GM18499 (cell line): ENCODE measurements around the gene NCOA7.
"Not testable (repeated sequence)": the region's sequence is repeated elsewhere in the genome, so short reads cannot be mapped to it uniquely, and the experiment has no call there.

Experiments used
- ATAC-seq: cut with Tn5 transposase; IDR thresholded peaks from one replicate; pipeline ENCODE4 v1.9.1; 2021; ENCODE audit warnings: moderate number of reproducible peaks; ENCODE audit not compliant: insufficient read depth, unreplicated experiment

Gene NCOA7

DNA sequence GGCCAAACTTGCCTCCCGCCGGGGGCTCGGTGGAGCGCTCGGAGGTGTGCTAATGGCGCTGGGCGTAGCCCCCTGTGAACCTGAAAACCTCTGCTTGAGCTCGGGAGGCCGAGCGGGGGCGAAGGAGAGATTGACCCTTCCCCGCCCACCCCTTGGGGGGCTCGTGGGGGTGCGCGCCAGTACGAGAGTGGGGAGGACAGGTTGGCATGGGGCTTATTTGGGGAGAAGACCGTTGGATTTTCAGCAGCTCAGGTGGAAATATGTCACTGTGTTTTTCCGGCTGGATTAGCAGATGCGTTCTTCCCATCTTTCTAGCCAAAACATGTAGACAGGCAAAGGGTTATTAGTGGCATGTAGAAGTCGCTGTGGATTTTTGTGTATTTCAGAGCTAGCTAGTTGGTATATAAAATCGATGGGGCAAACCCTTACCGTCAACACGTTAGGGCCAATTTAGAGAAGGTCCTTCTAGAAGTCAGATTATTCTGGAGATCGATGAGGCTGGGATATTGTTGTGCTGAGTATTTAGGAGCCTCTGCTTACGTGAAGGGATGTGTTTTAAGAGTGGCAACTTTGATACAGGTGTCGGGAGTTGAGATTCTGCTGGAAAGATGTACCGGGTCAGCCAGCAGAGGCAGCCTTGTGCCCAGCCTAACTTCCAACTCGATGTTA lies 525 bp downstream of the NCOA7 start:
- peak; percentile 11 for ATAC-seq

DNA sequence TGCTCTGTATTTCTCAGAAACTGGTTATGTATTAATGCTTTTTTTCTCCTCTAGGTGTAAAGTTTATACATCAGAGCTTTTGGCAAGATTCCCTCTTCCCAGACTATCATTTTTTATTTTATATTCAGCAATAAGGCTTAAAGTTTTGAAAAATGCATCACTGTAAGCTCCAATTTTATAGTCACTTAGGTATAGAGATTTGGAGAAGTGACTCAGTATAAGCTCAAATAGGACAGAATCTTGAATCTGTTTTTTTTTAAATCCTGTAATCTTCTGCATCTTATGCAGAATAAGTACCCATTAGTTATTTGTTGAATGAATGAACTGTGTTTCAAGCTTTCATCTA lies 1.0 kb downstream of the NCOA7 start:
- no peak for ATAC-seq

DNA sequence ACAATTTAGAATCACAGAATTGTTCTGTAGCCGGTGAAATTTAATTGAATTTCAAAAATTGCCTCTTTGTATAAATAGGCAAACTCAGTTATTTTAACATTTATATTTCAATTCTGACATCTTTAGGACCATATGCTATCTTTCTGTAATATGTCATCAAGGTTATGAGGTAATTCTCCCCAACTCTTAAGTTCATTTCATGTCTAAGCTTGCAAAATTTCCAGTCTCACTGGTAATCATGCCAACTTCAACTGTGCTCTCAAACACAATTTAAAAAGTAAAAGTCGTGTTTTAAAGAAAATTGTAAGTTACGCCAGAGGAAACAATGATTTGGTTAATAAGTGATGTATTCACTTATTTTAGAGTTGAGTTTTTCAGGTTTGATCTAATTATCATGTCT lies 1.4 kb downstream of the NCOA7 start:
- ATAC-seq: no peak

DNA sequence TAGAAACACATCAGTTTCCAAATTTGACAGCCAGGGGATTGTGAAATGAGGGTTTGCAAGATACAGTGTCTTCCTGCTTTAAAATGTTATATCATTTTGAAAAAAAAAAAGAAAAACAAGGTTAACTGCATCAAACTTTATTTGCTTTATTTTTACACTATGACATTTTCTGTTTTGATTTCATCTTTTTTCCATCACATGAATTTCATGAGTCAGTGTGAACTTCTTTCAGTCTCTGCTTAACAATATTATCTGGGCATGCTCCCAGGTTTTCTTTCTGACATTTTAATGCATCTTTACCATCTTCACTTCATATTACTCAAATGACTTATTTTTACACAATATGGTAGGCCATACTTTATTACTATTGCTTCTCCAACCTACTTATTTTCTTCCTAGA lies 1.9 kb downstream of the NCOA7 start:
- no peak for ATAC-seq

DNA sequence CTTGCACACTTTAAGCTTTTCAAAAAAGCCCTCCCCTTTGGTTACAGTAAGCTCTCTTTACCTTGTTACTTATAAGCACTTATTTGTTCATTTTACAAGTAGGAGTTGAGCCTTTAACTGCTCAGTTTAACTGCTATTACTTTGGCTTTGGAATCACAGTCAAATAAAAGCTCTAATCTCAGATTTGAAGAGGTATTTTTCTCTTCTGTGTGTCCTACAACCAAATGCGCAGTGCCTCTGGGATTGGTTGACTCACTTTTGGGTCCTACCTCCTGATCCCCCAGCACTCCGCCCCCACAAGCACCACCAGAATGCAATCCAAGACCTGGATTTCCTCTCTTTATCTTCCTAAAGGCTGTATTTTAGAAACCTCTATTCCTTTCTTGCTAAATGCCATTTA lies 2.5 kb downstream of the NCOA7 start:
- no peak for ATAC-seq

DNA sequence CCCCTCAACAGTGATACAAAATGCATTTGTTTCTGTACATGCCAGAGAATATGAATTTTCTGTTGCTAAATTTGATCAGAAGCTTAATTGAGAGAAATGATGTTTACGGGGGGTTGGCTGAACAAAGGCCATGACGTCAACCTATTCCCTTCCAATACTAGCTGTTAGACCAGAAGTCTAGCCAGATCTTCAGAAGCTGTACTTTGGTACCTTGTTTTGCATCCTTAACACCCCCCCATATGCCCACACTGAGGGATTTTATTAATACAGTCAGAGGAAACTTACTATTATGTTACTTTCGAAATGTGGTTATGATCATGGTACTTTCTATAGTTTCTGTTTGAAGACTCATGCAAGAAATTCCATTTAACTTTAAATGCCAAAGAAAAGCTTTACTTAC lies 3.1 kb downstream of the NCOA7 start:
- ATAC-seq: no peak

DNA sequence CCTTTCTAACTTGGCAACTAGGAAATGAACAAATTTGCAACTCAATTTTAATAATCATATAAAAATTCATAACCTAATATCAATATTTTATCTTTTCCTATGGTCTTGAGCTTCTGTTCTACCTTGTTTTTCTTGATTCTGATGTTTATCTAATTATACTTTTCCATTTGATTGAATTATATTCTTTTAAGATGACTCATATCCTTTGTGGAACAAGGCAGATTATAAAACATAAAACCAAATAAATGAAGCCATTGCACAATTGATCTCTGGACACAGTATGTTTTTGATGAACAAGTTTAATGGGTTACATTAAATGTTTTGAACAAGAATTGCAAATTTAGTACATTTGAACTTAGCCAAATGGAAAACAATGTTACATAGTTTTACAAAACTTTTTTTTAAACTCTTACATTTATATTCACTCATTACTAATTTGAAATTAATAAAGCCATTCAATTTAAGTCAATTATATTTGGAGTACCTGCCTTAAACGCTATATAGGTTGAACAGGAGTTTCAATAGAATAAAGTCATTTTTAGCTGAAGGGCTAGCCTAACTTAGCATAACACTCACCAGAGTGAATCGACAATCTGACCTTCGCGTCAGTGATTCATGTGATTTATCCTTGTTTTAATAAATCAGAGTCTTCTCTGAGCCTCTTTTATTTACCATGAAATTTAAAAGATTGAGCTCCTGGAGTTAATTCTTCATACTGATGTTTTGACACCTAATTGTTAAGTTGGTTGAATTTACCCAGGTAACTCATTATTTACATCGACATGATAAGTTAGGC lies 3.8 kb downstream of the NCOA7 start:
- ATAC-seq: no peak

DNA sequence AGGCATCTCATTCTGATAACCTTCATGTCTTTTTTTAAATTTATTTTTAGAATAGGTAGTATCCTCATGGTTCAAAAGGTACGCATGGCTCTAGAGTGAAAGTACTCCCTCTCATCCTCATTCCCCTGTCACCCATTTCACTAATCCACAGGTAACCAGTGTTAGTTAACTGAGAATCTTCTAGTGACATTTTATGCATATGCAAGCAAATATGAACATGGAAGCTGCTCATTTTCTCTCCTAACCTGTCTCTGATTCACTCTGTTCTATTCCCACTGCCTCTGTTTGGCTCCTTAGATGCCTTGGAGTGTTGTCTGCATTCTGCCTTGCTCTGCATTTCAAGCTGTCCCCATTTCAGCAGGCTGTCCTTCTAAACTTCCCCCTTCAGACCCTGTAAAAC lies 4.5 kb downstream of the NCOA7 start:
- ATAC-seq: no peak

DNA sequence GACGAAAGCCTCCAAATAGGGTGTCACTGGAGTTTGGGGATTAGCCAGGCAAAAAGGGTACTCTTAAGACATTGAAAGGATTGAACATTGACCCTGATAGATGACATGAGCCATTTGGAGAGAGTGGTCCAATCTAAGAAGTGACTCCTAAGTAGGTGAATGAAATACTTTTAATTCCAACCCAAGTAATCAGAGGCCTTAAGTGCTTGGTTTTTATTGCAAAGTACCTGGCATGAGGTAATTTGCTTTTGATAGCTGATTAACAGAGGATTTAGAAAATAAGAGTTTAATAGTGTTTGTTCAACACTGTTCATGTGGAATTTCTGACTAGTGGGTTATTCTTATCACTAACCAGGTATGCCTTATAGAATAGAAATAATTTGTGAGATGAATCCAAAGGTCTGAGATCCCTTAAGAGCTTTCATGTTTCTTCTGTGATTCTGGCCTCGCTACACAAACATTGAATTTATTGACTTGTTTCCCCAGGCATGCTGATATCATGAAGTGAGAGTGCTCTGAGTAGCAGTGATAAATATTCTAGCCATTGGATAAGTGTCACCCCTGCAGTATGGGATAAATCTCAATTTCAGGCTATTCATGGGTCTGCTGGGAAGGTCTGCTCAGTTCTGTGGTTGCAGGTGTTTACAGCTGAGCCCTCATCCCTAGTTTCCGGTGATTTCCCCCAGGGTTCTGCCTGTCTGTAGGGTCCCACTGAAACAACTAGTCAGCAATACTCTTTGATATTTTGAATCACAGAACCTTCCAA lies 6.5 kb downstream of the NCOA7 start:
- no peak for ATAC-seq

DNA sequence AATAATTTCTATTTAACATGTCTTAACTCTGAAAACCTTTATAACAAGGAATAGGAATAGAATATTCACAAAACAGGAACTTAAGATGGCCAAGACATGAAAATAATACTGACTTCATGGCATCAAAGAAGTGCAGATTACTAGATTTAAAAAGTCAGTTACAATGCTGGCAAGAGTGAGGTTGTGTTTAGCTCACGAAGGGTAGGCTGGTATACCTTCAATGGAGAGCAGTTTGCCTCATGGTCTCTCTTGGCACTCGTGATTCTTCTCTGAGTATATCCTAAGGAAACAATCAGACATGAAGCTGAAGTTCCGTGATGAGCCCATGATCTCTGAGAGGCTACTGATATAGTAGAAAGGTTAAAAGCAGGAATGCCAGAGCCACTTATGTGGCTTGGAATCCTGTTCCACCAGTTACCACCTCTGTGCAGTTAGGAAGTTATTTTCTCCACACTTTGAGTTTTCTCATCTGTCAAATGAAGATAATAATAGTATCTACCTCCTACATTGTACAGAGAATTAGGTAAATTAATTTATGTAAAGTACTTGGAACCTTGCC lies 7.2 kb downstream of the NCOA7 start:
- ATAC-seq: no peak

DNA sequence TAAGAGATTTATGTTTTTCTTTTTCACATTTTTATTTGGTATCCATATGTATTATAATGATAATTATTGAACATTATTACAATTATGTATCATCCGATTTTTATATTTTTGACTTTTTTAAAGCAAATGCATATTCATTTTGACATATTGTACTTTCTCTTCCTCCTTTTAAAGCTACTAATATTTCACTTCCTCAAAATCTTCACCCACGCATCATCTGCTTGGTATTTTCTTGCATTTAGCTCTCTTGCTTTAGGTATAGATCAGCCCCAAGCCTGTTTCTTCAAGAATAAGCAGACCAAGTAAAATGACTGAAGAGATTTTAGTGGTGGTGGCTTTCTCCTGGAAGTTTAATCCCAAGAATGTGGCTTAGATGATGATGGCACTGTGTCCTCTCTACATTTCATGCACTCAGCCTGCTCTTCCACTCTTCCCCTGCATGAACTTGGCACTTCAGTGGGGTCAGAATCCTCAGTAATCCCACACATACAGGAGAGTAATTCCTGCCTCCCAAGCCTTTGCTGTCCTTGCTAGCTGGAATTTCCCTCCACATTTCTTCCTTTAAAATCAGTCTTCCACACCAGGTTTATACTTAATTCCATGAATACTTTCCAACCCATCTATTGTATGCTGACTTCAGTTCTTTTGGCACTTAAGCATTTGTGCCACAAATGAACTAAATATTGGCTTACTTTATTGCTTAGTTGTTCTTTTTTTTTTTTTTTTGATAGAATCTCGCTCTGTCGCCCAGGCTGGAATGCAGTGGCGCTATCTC lies 8.2 kb downstream of the NCOA7 start:
- ATAC-seq: peak; percentile 83

DNA sequence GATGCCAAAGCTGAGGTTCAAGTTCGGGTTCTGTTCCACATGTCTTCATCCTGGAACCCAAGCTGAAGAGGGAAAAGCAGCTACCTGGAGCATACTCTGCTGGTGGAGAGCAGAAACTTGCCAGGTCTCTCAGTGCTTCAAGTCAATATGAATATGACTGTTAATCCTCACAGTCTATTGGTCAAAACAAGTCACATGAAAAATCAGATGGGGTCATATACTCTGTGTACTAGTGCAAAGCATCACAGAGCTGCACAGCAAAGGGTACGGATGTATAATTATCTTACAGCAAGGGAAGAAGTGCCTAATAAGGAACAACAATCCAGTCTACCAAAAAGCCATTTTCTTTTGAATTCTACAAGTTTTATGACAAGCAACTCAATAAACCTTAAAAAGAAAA lies 11.6 kb downstream of the NCOA7 start:
- no peak for ATAC-seq

DNA sequence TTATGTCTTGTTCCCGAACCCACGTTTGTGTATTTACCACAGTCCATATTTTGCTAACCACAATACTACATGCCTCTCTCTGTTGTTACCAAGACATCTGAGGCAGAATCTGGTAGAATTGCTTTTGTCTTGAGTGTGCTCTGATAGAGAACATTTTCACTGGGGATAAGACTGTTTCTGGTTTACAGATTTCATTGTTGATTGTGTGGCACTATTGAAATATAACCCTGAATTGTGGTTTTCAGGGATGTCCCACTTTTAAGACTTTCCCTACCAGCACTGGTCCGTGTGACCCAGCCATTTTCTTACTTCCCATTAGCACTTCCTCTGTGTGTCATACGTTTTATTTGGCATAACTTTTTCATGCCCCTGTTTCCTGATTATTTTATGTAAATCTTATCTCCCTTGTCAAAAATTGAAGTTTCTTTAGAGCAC lies 12.2 kb downstream of the NCOA7 start:
- no peak for ATAC-seq

DNA sequence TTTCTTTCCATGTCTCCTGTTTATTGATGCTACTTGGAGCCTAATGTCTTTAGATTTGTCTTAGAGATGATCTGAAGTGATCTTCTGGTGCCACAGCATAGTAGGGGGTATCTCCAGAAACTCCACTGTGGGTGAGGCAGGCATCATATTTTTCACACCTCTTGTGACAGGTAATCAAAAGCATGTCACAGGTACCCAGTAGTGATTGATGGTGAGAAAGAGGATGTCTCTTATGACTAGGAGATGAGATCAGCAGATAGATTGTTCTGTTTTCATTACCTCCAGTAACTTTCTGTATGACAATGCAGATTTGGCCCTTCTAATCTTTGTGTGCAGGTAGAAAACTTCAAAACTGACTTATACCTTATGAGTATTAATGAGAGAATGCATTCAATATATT lies 13.5 kb downstream of the NCOA7 start:
- peak; percentile 47 for ATAC-seq

DNA sequence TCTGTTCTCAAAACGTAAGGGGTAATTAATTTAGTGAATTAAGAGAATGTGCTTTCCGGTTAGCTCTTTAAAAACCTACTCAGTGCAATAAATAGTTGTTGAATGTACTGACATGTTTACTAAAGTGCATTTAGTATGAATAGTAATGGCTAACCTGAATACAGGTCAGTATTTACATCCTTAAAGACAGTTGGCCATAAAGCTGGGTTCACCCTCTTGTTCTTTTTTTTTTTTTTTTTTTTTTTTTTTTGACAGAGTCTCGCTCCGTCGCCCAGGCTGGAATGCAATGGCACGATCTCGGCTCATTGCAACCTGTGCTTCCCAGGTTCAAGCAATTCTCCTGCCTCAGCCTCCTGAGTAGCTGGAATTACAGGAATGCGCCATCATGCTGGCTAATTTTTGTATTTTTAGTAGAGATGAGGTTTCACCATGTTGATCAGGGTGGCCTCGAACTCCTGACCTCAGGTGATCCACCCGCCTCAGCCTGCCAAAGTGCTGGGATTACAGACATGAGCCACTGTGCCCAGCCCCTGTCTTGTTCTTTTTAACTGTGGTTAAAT lies 14.2 kb downstream of the NCOA7 start:
- ATAC-seq: not testable (repeated sequence)

DNA sequence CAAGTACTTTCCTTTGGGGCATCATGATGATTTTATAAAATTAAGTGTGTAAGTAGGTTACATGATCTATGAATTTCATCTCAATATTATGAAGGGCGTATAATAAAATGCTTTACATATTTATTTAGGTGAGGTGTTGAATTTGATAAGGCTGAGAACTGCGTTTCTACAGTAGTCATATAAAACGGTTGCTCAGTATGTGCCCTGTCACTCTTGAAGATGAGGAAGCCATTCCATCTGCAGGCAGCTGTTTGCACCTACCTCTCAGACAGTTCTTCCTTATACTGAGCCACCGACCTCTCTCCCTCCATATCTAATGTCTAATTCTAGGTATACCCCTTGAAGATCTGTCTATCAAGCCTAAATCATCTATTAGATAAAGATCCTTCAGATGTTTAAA lies 16.1 kb downstream of the NCOA7 start:
- no peak for ATAC-seq

DNA sequence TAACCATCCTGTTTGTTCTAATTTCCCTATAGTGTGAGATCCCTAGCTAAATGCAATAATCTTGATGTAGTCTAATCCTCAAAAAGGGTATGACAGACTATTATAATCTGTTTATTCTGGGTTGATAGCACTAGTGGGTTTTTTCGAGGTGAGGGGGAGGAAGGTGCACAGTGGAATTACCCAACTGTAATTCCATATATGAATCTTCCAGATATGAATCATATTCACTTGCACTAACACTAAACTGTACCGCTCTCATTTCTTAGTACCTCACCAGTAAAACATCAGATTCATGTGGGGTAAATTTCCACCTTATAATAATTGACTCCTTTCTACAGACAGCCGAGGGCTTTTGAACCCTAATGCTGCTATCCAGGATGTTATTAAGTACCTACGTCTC lies 16.5 kb downstream of the NCOA7 start:
- ATAC-seq: peak; percentile 37

DNA sequence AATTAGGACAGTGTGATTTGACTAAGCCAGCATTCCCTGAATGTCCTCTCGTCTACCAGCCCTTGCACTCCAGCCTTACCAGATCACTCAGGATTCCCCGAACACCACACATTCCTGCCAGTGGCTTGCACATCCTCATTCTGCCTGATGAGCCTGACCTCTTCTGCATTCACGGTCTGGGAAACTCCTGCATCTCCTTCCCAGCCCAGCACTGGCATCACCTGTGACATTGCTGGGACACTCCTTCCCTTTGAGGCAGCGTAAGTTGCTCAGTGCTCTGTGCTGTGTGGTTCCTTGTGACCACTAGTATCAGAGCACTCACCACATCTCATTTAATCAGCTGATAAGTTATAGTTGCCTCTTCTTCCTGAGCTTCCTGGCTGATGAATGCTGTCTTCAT lies 17.3 kb downstream of the NCOA7 start:
- no peak for ATAC-seq

DNA sequence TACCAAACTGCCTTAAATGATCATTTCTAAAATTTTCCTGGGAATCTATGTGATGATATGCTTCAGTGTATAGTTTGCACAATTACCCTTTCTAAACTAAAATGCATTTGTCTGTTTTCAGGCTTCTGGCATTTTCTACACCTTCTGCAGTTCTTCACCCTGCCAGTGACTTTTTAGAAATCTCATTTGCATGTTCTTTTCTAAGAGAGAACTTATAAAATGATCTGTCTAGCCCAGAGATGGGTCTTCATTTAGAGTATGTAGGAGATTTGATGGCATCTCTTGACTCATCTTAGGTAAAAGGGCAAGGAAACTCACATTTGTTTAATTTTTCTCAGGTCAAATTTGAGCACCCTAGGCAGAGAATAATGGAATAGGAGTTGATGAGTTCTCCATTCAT lies 17.8 kb downstream of the NCOA7 start:
- ATAC-seq: no peak

DNA sequence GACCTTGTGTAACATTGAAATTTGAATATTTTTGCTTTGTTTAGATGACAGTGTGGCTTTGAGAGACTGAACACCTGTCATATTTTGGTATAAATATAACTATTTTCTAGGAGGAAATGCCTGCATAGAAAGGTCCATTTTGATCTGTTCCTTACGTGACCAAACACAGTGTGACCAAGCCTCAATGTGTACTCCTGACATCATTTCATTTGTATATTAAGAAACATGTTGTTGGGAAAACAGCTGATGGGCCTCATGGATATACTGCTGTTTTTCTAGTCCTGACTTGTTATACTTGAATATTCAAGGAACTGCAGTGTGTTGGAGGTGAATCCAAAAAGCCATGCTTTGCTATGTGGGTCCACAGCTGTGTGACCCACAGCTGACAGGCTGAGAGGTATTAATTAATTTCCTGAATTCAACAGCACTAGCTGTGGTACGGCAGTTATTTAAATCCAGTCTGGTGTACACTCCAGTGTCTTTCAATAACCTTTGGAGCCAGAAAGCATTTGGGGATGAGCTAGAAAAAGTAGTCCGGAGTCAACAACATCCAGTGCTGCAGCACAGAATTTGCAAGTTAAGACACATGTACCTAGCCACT lies 18.9 kb downstream of the NCOA7 start:
- no peak for ATAC-seq
